Measurements from ENCODE around the gene TRIM14. TPM values are rescaled to one million over a fixed set of nuclear protein-coding genes. Genes with fewer than 3 reads are reported as not detected.
A peak's percentile ranks its signal among the peaks of the same experiment; 100 is the strongest.

The TRIM14 gene
- polyA plus RNA-seq, 2 donors, result 9.3 to 12.2 TPM

DNA sequence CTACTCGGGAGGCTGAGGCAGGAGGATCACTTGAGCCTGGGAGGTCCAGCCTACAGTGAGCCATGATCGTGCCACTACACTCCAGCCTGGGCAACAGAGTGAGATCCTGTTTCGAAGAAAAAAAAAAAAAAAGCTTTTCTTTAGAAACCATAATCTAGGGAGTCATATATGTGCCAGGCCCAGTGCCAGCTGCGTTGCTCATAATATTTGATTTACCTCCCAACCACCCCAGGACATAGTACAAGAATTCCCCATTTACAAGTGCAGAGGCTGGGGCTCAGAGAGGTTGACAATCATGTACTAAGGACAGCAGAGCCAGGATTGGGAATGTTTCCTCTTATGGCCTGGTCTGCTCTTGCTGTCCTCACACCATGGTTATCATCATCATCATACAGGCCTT, 25.1 kb upstream of the TRIM14 start:
- H3K27ac ChIP-seq (ENCODE audit: low read depth in 2 of 2, low read length in 1 of 2), result peak overlapping the region; percentile 68 to 81
- WGBS, 2 donors, result 55 to 60% methylated on average over 4 of the region's 4 CpGs

DNA sequence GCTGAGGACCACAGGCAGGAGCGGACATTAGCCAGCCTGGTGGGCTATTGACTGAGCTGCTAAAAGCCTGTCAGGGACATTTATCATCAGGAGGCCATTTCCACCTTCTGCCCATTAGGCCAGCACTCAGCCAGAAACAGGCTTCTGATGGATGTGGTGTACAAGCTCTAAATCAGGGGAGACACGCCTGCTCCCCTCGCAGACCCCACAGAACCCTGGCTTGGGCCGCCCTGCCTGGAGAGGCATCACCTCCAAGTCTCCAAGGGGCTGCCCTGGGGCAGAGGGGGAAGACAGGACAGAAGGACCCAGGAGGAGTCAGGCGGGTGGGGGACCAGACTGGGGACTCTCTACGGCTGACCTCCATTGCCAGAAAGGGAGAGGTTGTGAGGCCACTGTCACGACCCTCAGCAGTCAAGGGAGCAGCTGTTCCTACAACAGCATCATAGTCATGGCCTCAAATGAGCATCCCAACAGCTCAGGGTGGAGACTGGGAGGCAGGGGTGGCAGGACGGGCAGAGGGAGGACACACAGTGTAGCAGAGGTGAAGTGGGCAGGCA, 24.0 kb upstream of the TRIM14 start:
- H3K4me1 ChIP-seq (ENCODE audit: control insufficient read depth in 2 of 2, insufficient read depth in 2 of 2, low read length in 1 of 2), result peaks cover 0 to 25% of the 10 kb centered on the region in 2 donors
- no peak overlapping the region for H3K4me3 ChIP-seq (ENCODE audit: low read depth in 1 of 2, low read length in 2 of 2)
- peak overlapping the region; percentile 66 to 81 for H3K27ac ChIP-seq (ENCODE audit: low read depth in 2 of 2, low read length in 1 of 2)
- WGBS, 2 donors, result 77 to 83% methylated on average over 8 of the region's 8 CpGs
- H3K36me3 ChIP-seq (ENCODE audit: control insufficient read depth in 2 of 2, insufficient read depth in 2 of 2, low read length in 1 of 2), result no peaks in the 10 kb centered on the region
- no peaks in the 10 kb centered on the region for H3K27me3 ChIP-seq (ENCODE audit: control insufficient read depth in 1 of 2, insufficient read depth in 2 of 2, low read length in 2 of 2)
- H3K9me3 ChIP-seq (ENCODE audit: control insufficient read depth in 2 of 2, insufficient read depth in 1 of 2, low read depth in 1 of 2, low read length in 1 of 2), result no peaks in the 10 kb centered on the region

More for the DNA sequence above, 25.1 kb upstream of the TRIM14 start:
- Histone ChIP-seq H3K27me3 (ENCODE audit: control insufficient read depth in 1 of 2, insufficient read depth in 2 of 2, low read length in 2 of 2) (no peaks in the 10 kb centered on the region), H3K9me3 (ENCODE audit: control insufficient read depth in 2 of 2, insufficient read depth in 1 of 2, low read depth in 1 of 2, low read length in 1 of 2) (no peaks in the 10 kb centered on the region), H3K4me1 (ENCODE audit: control insufficient read depth in 2 of 2, insufficient read depth in 2 of 2, low read length in 1 of 2) (peaks cover 0 to 25% of the 10 kb centered on the region in 2 donors), H3K4me3 (ENCODE audit: low read depth in 1 of 2, low read length in 2 of 2) (no peak overlapping the region), H3K36me3 (ENCODE audit: control insufficient read depth in 2 of 2, insufficient read depth in 2 of 2, low read length in 1 of 2) (no peaks in the 10 kb centered on the region)

DNA sequence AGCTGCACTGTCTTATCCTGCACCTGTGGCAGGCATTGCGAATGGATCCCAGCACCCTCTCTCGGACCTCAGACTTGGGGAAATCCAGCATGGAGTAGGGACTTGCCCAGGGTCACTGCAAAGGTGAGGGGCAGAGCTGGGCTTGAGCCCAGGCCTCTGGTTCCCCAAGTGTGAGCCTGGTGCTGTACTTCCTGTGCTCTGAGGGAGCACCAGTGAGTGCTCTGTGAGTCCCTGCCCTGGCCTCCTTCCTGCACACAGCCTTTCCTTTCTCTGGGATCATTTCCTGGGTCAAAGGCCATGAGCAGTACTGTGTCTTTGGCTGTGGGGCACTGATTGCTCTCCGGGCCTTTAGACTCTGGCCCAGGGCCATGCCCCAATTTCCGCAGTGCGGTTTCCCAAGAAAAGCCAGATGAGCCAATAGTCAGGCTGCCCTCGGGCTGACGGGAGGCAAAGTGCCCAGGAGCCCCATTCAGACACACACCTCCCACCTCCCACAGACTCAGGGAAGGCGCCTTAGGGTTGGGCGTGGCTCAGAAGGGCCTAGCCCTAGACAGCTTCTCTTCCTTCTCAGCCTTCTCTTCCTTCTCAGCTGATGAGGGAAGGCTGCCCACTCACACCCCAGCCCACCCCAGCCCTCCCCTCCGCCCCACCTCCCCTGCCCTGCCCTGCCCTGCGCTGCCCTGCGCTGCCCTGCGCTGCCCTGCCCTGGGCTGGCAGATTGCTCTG, 23.3 kb upstream of the TRIM14 start:
- Histone ChIP-seq H3K36me3 (ENCODE audit: control insufficient read depth in 2 of 2, insufficient read depth in 2 of 2, low read length in 1 of 2) (no peaks in the 10 kb centered on the region), H3K27me3 (ENCODE audit: control insufficient read depth in 1 of 2, insufficient read depth in 2 of 2, low read length in 2 of 2) (no peaks in the 10 kb centered on the region), H3K4me3 (ENCODE audit: low read depth in 1 of 2, low read length in 2 of 2) (no peak overlapping the region), H3K27ac (ENCODE audit: low read depth in 2 of 2, low read length in 1 of 2) (peak overlapping the region; percentile 73 to 81), H3K4me1 (ENCODE audit: control insufficient read depth in 2 of 2, insufficient read depth in 2 of 2, low read length in 1 of 2) (peaks cover 0 to 25% of the 10 kb centered on the region in 2 donors), H3K9me3 (ENCODE audit: control insufficient read depth in 2 of 2, insufficient read depth in 1 of 2, low read depth in 1 of 2, low read length in 1 of 2) (no peaks in the 10 kb centered on the region)
- 41 to 51% methylated on average over 10 to 13 of the region's 13 CpGs for WGBS, 2 donors

GRCh38 chr9:98140503-98140902, 21.5 kb upstream of the TRIM14 start:
- WGBS, 2 donors, result 88 to 91% methylated on average over 5 of the region's 5 CpGs
- Histone ChIP-seq H3K4me3 (ENCODE audit: low read depth in 1 of 2, low read length in 2 of 2) (no peak overlapping the region), H3K4me1 (ENCODE audit: control insufficient read depth in 2 of 2, insufficient read depth in 2 of 2, low read length in 1 of 2) (peaks cover 0 to 21% of the 10 kb centered on the region in 2 donors), H3K27ac (ENCODE audit: low read depth in 2 of 2, low read length in 1 of 2) (no peak overlapping the region), H3K9me3 (ENCODE audit: control insufficient read depth in 2 of 2, insufficient read depth in 1 of 2, low read depth in 1 of 2, low read length in 1 of 2) (no peaks in the 10 kb centered on the region), H3K27me3 (ENCODE audit: control insufficient read depth in 1 of 2, insufficient read depth in 2 of 2, low read length in 2 of 2) (no peaks in the 10 kb centered on the region), H3K36me3 (ENCODE audit: control insufficient read depth in 2 of 2, insufficient read depth in 2 of 2, low read length in 1 of 2) (no peaks in the 10 kb centered on the region)

- H3K36me3 ChIP-seq (ENCODE audit: control insufficient read depth in 2 of 2, insufficient read depth in 2 of 2, low read length in 1 of 2), result peaks cover 0 to 16% of the 10 kb centered on the region in 2 donors
- no peaks in the 10 kb centered on the region for H3K27me3 ChIP-seq (ENCODE audit: control insufficient read depth in 1 of 2, insufficient read depth in 2 of 2, low read length in 2 of 2)
- H3K4me1 ChIP-seq (ENCODE audit: control insufficient read depth in 2 of 2, insufficient read depth in 2 of 2, low read length in 1 of 2), result no peaks in the 10 kb centered on the region
- no peaks in the 10 kb centered on the region for H3K9me3 ChIP-seq (ENCODE audit: control insufficient read depth in 2 of 2, insufficient read depth in 1 of 2, low read depth in 1 of 2, low read length in 1 of 2)
- H3K27ac ChIP-seq (ENCODE audit: low read depth in 2 of 2, low read length in 1 of 2), result no peak overlapping the region
- H3K4me3 ChIP-seq (ENCODE audit: low read depth in 1 of 2, low read length in 2 of 2), result no peak overlapping the region
These were observed 17.5 kb upstream of the TRIM14 start for GRCh38 chr9:98136489-98136888.

GRCh38 chr9:98135938-98136337, 16.9 kb upstream of the TRIM14 start:
- Histone ChIP-seq H3K9me3 (ENCODE audit: control insufficient read depth in 2 of 2, insufficient read depth in 1 of 2, low read depth in 1 of 2, low read length in 1 of 2) (no peaks in the 10 kb centered on the region), H3K27ac (ENCODE audit: low read depth in 2 of 2, low read length in 1 of 2) (peak overlapping the region in 1 of 2 donors; percentile 62), H3K4me3 (ENCODE audit: low read depth in 1 of 2, low read length in 2 of 2) (no peak overlapping the region), H3K4me1 (ENCODE audit: control insufficient read depth in 2 of 2, insufficient read depth in 2 of 2, low read length in 1 of 2) (no peaks in the 10 kb centered on the region), H3K36me3 (ENCODE audit: control insufficient read depth in 2 of 2, insufficient read depth in 2 of 2, low read length in 1 of 2) (peaks cover 0 to 16% of the 10 kb centered on the region in 2 donors), H3K27me3 (ENCODE audit: control insufficient read depth in 1 of 2, insufficient read depth in 2 of 2, low read length in 2 of 2) (no peaks in the 10 kb centered on the region)
- WGBS, 2 donors, result 80 to 85% methylated on average over 7 of the region's 7 CpGs

- Histone ChIP-seq H3K4me1 (ENCODE audit: control insufficient read depth in 2 of 2, insufficient read depth in 2 of 2, low read length in 1 of 2) (no peaks in the 10 kb centered on the region), H3K27ac (ENCODE audit: low read depth in 2 of 2, low read length in 1 of 2) (peak overlapping the region in 1 of 2 donors; percentile 62), H3K36me3 (ENCODE audit: control insufficient read depth in 2 of 2, insufficient read depth in 2 of 2, low read length in 1 of 2) (peaks cover 0 to 20% of the 10 kb centered on the region in 2 donors), H3K27me3 (ENCODE audit: control insufficient read depth in 1 of 2, insufficient read depth in 2 of 2, low read length in 2 of 2) (no peaks in the 10 kb centered on the region), H3K4me3 (ENCODE audit: low read depth in 1 of 2, low read length in 2 of 2) (no peak overlapping the region), H3K9me3 (ENCODE audit: control insufficient read depth in 2 of 2, insufficient read depth in 1 of 2, low read depth in 1 of 2, low read length in 1 of 2) (no peaks in the 10 kb centered on the region)
- WGBS, 2 donors, result 66 to 73% methylated on average over 4 of the region's 4 CpGs
These were observed 16.5 kb upstream of the TRIM14 start for GRCh38 chr9:98135558-98135934.

GRCh38 chr9:98134702-98135557, 15.9 kb upstream of the TRIM14 start:
- Histone ChIP-seq H3K36me3 (ENCODE audit: control insufficient read depth in 2 of 2, insufficient read depth in 2 of 2, low read length in 1 of 2) (peaks cover 0 to 20% of the 10 kb centered on the region in 2 donors), H3K4me1 (ENCODE audit: control insufficient read depth in 2 of 2, insufficient read depth in 2 of 2, low read length in 1 of 2) (no peaks in the 10 kb centered on the region), H3K9me3 (ENCODE audit: control insufficient read depth in 2 of 2, insufficient read depth in 1 of 2, low read depth in 1 of 2, low read length in 1 of 2) (no peaks in the 10 kb centered on the region), H3K27me3 (ENCODE audit: control insufficient read depth in 1 of 2, insufficient read depth in 2 of 2, low read length in 2 of 2) (no peaks in the 10 kb centered on the region), H3K27ac (ENCODE audit: low read depth in 2 of 2, low read length in 1 of 2) (peak overlapping the region in 1 of 2 donors; percentile 52), H3K4me3 (ENCODE audit: low read depth in 1 of 2, low read length in 2 of 2) (no peak overlapping the region)
- WGBS, 2 donors, result 92 to 94% methylated on average over 12 of the region's 12 CpGs

GRCh38 chr9:98132806-98133631, 14.0 kb upstream of the TRIM14 start:
- no peak overlapping the region for H3K27ac ChIP-seq (ENCODE audit: low read depth in 2 of 2, low read length in 1 of 2)
- H3K4me3 ChIP-seq (ENCODE audit: low read depth in 1 of 2, low read length in 2 of 2), result no peak overlapping the region
- H3K4me1 ChIP-seq (ENCODE audit: control insufficient read depth in 2 of 2, insufficient read depth in 2 of 2, low read length in 1 of 2), result no peaks in the 10 kb centered on the region
- H3K36me3 ChIP-seq (ENCODE audit: control insufficient read depth in 2 of 2, insufficient read depth in 2 of 2, low read length in 1 of 2), result peaks cover 0 to 26% of the 10 kb centered on the region in 2 donors
- H3K27me3 ChIP-seq (ENCODE audit: control insufficient read depth in 1 of 2, insufficient read depth in 2 of 2, low read length in 2 of 2), result no peaks in the 10 kb centered on the region
- 82% methylated on average over 14 of the region's 14 CpGs for WGBS, 2 donors
- no peaks in the 10 kb centered on the region for H3K9me3 ChIP-seq (ENCODE audit: control insufficient read depth in 2 of 2, insufficient read depth in 1 of 2, low read depth in 1 of 2, low read length in 1 of 2)

All from esophagus (tissue), 2 donors.